Mesodermal cell (in vitro differentiated cells): ENCODE measurements around the gene PLA2G2D.

Source experiments
- H3K27ac ChIP-seq: 2 replicates; pipeline ENCODE4 v1.7.0; 2013; ENCODE audit warnings: mild to moderate bottlenecking, low read depth, low read length, moderate library complexity; ENCODE audit not compliant: severe bottlenecking
- H3K36me3 ChIP-seq: 2 replicates; pipeline ENCODE4 v1.7.1; 2013; ENCODE audit warnings: mild to moderate bottlenecking, low read length, moderate library complexity; ENCODE audit not compliant: control insufficient read depth, insufficient read depth
- H3K4me1 ChIP-seq: one replicate; pipeline ENCODE4 v1.7.1; 2013; ENCODE audit warnings: mild to moderate bottlenecking, low read length; ENCODE audit not compliant: insufficient read depth, control insufficient read depth, poor library complexity, severe bottlenecking
- H3K4me3 ChIP-seq: 2 replicates; pipeline ENCODE4 v1.7.0; 2013; ENCODE audit warnings: low read length, control low read depth, mild to moderate bottlenecking; ENCODE audit not compliant: insufficient read depth, poor library complexity, severe bottlenecking; ENCODE audit errors: extremely low read depth
- H3K9me3 ChIP-seq: 2 replicates; pipeline ENCODE4 v1.7.1; 2013; ENCODE audit warnings: mild to moderate bottlenecking, low read length, moderate library complexity; ENCODE audit not compliant: control insufficient read depth
- WGBS, 2 experiments: methylation state at CpG; one replicate each; pipeline ENCODE4 v1.1.5; 2013; ENCODE audit warnings: missing lambda C conversion rate in 2 of 2; ENCODE audit not compliant: insufficient coverage in 2 of 2; 5-methylcytosine and 5-hydroxymethylcytosine counted together

The PLA2G2D gene

GRCh38 chr1:20152599-20152930 lies 33.2 kb upstream of the PLA2G2D start:
- Histone ChIP-seq H3K27ac (no peak overlapping the region), H3K36me3 (no peaks in the 10 kb centered on the region), H3K4me1 (peaks cover 6% of the 10 kb centered on the region), H3K4me3 (no peak overlapping the region), H3K9me3 (no peaks in the 10 kb centered on the region)
- 49 to 59% methylated on average over 4 to 5 of the region's 7 CpGs for WGBS, 2 experiments

- Histone ChIP-seq H3K4me3 (peak overlapping the region; percentile 14), H3K4me1 (peaks cover 6% of the 10 kb centered on the region), H3K9me3 (no peaks in the 10 kb centered on the region), H3K36me3 (no peaks in the 10 kb centered on the region), H3K27ac (no peak overlapping the region)
- WGBS, 2 experiments: 27 to 32% methylated on average over 26 of the region's 29 CpGs
Measured at GRCh38 chr1:20151906-20152598, 32.7 kb upstream of the PLA2G2D start.

GRCh38 chr1:20150969-20151368 lies 31.6 kb upstream of the PLA2G2D start:
- 93 to 97% methylated on average over 6 of the region's 6 CpGs for WGBS, 2 experiments

DNA sequence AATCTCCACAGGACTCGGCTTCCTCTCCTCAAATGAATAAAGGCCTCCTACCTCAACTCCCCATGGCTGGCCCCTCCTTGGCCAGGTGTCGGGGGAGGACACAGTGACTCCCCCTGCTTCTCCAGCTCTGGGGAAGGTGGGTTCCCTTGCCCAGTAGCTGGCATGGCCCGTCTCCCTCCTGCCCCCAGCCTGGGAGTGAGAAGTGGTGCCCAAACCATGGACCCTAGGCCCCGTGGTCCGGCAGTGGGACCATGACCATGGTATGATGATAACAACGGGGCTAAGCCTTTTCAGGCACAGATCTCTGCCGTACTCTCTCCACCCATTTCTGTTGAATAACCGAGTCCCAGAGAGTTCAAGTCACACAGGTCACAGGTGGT lies 31.0 kb upstream of the PLA2G2D start:
- Histone ChIP-seq H3K4me3 (no peak overlapping the region), H3K9me3 (no peaks in the 10 kb centered on the region), H3K27ac (no peak overlapping the region), H3K4me1 (peaks cover 6% of the 10 kb centered on the region), H3K36me3 (no peaks in the 10 kb centered on the region)
- 89 to 97% methylated on average over 6 to 8 of the region's 8 CpGs for WGBS, 2 experiments

More at GRCh38 chr1:20150969-20151368, 31.6 kb upstream of the PLA2G2D start:
- no peak overlapping the region for H3K27ac ChIP-seq
- no peak overlapping the region for H3K4me3 ChIP-seq
- H3K9me3 ChIP-seq: no peaks in the 10 kb centered on the region
- no peaks in the 10 kb centered on the region for H3K36me3 ChIP-seq
- H3K4me1 ChIP-seq: peaks cover 6% of the 10 kb centered on the region

- Histone ChIP-seq H3K27ac (no peak overlapping the region), H3K36me3 (no peaks in the 10 kb centered on the region), H3K4me3 (no peak overlapping the region), H3K9me3 (no peaks in the 10 kb centered on the region), H3K4me1 (peaks cover 6% of the 10 kb centered on the region)
- 80 to 85% methylated on average over 13 to 25 of the region's 27 CpGs for WGBS, 2 experiments
Measured at GRCh38 chr1:20149601-20150325, 30.4 kb upstream of the PLA2G2D start.

DNA sequence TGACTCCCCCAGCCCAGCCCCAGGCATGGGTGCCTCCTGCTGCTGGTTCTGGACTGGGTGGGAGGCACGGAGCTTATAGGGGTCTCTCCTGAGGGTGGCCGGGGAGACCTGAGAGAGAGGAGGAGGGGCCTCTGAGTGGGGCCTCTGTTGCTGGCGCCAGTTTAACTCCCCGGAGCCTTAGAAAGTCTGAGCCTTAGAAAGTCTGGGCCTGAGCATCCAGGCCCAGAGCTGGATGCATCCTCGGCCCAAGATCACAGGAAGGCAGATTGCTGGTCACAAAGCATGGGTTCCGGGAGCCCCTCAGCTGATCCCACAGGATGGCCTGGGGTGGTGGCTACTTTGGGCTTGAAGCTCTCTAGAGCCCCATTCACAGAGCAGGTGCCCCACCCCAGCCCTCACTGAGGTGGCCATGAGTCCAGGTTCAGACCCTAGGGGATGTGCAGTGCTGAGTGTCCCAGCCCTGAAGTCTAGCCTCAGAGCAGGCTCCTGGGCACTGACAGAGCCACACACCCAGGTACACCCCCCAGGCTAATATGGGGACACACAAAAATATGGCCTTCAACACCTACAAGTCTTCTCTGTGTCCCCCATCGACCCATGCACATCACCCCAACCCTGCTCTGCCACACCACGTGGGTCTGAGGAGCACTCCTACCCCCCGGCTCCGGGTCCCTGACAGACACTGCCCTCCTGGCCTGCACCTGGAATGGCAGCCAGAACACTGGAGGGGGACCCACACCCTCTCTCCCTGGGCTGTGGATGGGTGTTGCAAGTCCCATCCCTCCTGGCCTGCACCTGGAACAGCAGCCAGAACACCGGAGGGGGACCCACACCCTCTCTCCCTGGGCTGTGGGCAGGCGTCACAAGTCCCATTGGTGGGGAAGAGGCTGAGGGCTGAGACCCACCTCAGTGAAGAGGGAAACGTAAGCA lies 29.5 kb upstream of the PLA2G2D start:
- Histone ChIP-seq H3K36me3 (no peaks in the 10 kb centered on the region), H3K27ac (no peak overlapping the region), H3K4me1 (peaks cover 6% of the 10 kb centered on the region), H3K4me3 (no peak overlapping the region), H3K9me3 (no peaks in the 10 kb centered on the region)
- 93 to 94% methylated on average over 11 to 12 of the region's 13 CpGs for WGBS, 2 experiments

DNA sequence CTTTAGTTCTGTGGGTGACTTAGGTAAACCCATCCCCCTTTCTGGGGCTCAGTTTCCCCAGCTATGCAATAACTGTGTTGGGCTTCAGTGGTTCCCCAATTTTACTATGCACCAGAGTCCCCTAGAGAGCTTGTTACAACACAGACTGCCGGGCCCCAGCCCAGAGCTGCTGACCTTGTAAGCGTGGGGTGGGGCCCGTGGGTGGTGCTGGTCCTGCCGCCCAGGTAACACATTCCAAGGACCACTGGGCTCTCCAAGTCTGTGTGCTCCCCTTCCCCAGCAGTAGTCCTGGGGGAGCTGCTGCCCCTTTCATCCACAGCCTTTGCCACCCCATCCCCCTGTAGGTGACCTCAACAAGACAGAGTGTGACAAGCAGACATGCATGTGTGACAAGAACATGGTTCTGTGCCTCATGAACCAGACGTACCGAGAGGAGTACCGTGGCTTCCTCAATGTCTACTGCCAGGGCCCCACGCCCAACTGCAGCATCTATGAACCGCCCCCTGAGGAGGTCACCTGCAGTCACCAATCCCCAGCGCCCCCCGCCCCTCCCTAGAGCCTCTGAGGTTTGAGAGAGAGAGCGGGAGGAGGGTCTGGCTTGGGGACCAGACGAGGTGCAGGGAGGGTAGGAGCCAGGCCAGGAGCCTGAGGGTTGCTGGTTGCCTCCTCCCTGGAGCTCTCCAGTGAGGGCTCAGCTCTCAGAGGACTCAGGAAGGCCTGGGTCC lies 28.7 kb upstream of the PLA2G2D start:
- WGBS, 2 experiments: 90 to 91% methylated on average over 9 to 12 of the region's 13 CpGs
- H3K4me1 ChIP-seq: peaks cover 4% of the 10 kb centered on the region
- H3K27ac ChIP-seq: no peak overlapping the region
- no peak overlapping the region for H3K4me3 ChIP-seq
- H3K9me3 ChIP-seq: no peaks in the 10 kb centered on the region
- H3K36me3 ChIP-seq: no peaks in the 10 kb centered on the region

DNA sequence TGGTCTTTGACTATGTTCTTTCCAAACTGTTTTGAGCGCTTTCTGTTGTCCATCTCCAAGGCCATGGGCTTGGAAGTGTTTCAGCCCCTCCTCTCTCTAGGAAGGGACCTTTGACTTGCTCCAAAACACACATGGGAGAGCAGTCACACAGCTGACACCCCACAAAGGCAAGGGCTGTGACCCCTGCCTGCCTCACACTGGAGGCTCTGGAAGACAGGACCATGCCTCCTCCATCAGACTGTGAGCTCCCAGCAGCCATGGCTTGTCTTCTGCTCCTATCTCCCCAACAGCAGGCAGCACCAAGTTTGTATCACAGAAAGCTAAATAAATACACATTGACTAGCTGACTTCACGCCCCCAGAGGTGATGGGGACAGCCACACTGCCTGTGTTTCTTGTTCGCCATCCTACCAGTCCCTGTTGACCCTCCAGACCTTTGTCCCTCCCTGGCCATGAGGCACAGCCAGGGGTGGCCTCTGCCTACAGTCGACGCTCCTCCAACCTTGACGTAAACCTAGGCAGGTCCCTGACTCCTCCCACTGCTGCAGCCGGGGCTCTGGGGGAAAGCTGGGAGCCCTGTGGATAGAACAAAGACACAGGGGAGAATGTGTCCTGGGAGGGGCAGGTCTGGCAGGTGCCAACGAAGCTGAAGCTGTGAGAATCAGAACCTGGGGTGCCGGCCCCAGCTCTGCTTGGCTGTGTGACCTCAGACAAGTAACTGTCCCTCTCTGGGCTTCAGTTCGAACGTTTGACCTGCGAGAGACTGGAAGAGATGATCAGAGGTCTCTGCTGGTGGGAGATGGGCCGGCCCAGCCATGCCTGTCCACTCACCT lies 24.6 kb upstream of the PLA2G2D start:
- no peak overlapping the region for H3K4me3 ChIP-seq
- 69 to 75% methylated on average over 8 to 9 of the region's 13 CpGs for WGBS, 2 experiments
- H3K36me3 ChIP-seq: no peaks in the 10 kb centered on the region
- H3K9me3 ChIP-seq: no peaks in the 10 kb centered on the region
- no peaks in the 10 kb centered on the region for H3K4me1 ChIP-seq
- H3K27ac ChIP-seq: no peak overlapping the region

GRCh38 chr1:20143318-20143717 lies 24.0 kb upstream of the PLA2G2D start:
- Histone ChIP-seq H3K9me3 (no peaks in the 10 kb centered on the region), H3K4me3 (no peak overlapping the region), H3K36me3 (no peaks in the 10 kb centered on the region), H3K4me1 (no peaks in the 10 kb centered on the region), H3K27ac (no peak overlapping the region)
- WGBS, 2 experiments: 94 to 98% methylated on average over 4 to 8 of the region's 8 CpGs
